Liver (tissue), 9 donors: ENCODE results near the gene GPR107. TPM values are rescaled to one million over a fixed set of nuclear protein-coding genes. Genes with fewer than 3 reads are reported as not detected.

ENCODE experiments used
- DNase-seq: peaks from one replicate; pipeline ENCODE4 v3.0.0-alpha.2; 2017; ENCODE audit warnings: low spot score
- H3K27ac ChIP-seq, 2 donors: one replicate each; pipeline ENCODE4 v1.7.0; 2013; ENCODE audit warnings: inconsistent platforms in 2 of 2, low read length in 2 of 2, control low read depth in 1 of 2, low read depth in 1 of 2, mild to moderate bottlenecking in 1 of 2
- H3K27me3 ChIP-seq, 4 donors: one replicate each; pipeline versions ENCODE4 v1.6.1 to v1.7.0; 2013; ENCODE audit warnings: low read length in 3 of 4, inconsistent platforms in 1 of 4, mild to moderate bottlenecking in 1 of 4, moderate library complexity in 1 of 4; ENCODE audit not compliant: control insufficient read depth in 4 of 4, insufficient read depth in 4 of 4
- H3K36me3 ChIP-seq, 4 donors: one replicate each; pipeline versions ENCODE4 v1.6.1 to v1.7.0; 2013; ENCODE audit warnings: low read length in 3 of 4, mild to moderate bottlenecking in 3 of 4, low read depth in 1 of 4, moderate library complexity in 1 of 4; ENCODE audit not compliant: control insufficient read depth in 4 of 4, insufficient read depth in 3 of 4
- H3K4me1 ChIP-seq, 4 donors: one replicate each; pipeline versions ENCODE4 v1.6.1 to v1.7.0; 2013; ENCODE audit warnings: low read length in 3 of 4, mild to moderate bottlenecking in 3 of 4, moderate library complexity in 1 of 4; ENCODE audit not compliant: control insufficient read depth in 4 of 4, insufficient read depth in 4 of 4
- H3K4me3 ChIP-seq, 3 donors: one replicate each; pipeline versions ENCODE4 v1.6.1 to v1.7.0; 2013; ENCODE audit warnings: low read length in 3 of 3, control low read depth in 1 of 3, low read depth in 1 of 3, mild to moderate bottlenecking in 1 of 3
- H3K9ac ChIP-seq, 2 donors: one replicate each; pipeline ENCODE4 v1.7.0; 2013; ENCODE audit warnings: low read length in 2 of 2, mild to moderate bottlenecking in 2 of 2, moderate library complexity in 2 of 2, control low read depth in 1 of 2, low read depth in 1 of 2
- H3K9me3 ChIP-seq, 4 donors: one replicate each; pipeline versions ENCODE4 v1.6.1 to v1.7.0; 2013; ENCODE audit warnings: low read length in 3 of 4; ENCODE audit not compliant: control insufficient read depth in 4 of 4
- EGR1 ChIP-seq, 2 donors: IDR thresholded peaks; 2 replicates each; pipeline ENCODE4 v1.6.1; 2016 to 2018; ENCODE audit warnings: antibody characterized with exemption in 2 of 2, low read depth in 2 of 2
- FOXA1 ChIP-seq: IDR thresholded peaks from 2 replicates; pipeline ENCODE4 v1.6.1; 2016; ENCODE audit warnings: antibody characterized with exemption
- FOXA2 ChIP-seq: IDR thresholded peaks from 2 replicates; pipeline ENCODE4 v1.6.1; 2016; ENCODE audit warnings: antibody characterized with exemption
- GABPA ChIP-seq, 2 donors: IDR thresholded peaks in 1 of 2; conservative IDR thresholded peaks in 1 of 2; 2 replicates each; pipeline ENCODE4 v1.6.1; 2016; ENCODE audit warnings: antibody characterized with exemption in 2 of 2, mild to moderate bottlenecking in 1 of 2, moderate library complexity in 1 of 2
- HNF4A ChIP-seq, 2 donors: conservative IDR thresholded peaks; 2 replicates each; pipeline ENCODE4 v1.6.1; 2016; ENCODE audit warnings: antibody characterized with exemption in 2 of 2, mild to moderate bottlenecking in 2 of 2
- HNF4G ChIP-seq: IDR thresholded peaks from 2 replicates; pipeline ENCODE4 v1.6.1; 2016; ENCODE audit warnings: antibody characterized with exemption
- JUND ChIP-seq, 2 donors: IDR thresholded peaks; 2 replicates each; pipeline ENCODE4 v1.6.1; 2016; ENCODE audit warnings: antibody characterized with exemption in 2 of 2
- NR2F2 ChIP-seq: IDR thresholded peaks from 2 replicates; pipeline ENCODE4 v1.6.1; 2016; ENCODE audit warnings: antibody characterized with exemption
- RAD21 ChIP-seq, 2 donors: IDR thresholded peaks; 2 replicates each; pipeline ENCODE4 v1.6.1; 2016; ENCODE audit warnings: antibody characterized with exemption in 2 of 2, mild to moderate bottlenecking in 2 of 2
- RXRA ChIP-seq, 2 donors: IDR thresholded peaks; 2 replicates each; pipeline ENCODE4 v1.6.1; 2017 to 2018; ENCODE audit warnings: antibody characterized with exemption in 2 of 2, mild to moderate bottlenecking in 1 of 2
- SP1 ChIP-seq: IDR thresholded peaks from 2 replicates; pipeline ENCODE4 v1.6.1; 2018; ENCODE audit warnings: antibody characterized with exemption, mild to moderate bottlenecking
- TAF1 ChIP-seq: conservative IDR thresholded peaks from 2 replicates; pipeline ENCODE4 v1.6.1; 2016; ENCODE audit warnings: antibody characterized with exemption, mild to moderate bottlenecking
- YY1 ChIP-seq: IDR thresholded peaks from 2 replicates; pipeline ENCODE4 v1.6.1; 2016; ENCODE audit warnings: antibody characterized with exemption, mild to moderate bottlenecking
- WGBS: extraction: QIAGEN DNeasy Blood & Tissue Kit; methylation state at CpG from one replicate; pipeline ENCODE4 v1.1.7; 2013; 5-methylcytosine and 5-hydroxymethylcytosine counted together
- polyA plus RNA-seq, 2 donors: library from polyadenylated mRNA; stranded (reverse) in 1 of 2; unstranded in 1 of 2; fragments of 200-250 nt in 1 of 2; fragments of >200 nt in 1 of 2; fragmentation: Nextera tagmentation in 1 of 2; extraction: Ambion mirVana in 1 of 2; gene quantifications; one replicate each; pipeline versions ENCODE4 v1.2.1 to v1.2.3, GENCODE V29; 2013 to 2015
- total RNA-seq, 2 donors: library from RNA; depleted of rRNA; stranded (reverse); fragments of >200 nt; gene quantifications; one replicate each; pipeline ENCODE4 v1.2.3, GENCODE V29; 2014
- TF ChIP-seq, protein P1 (sequence below): IDR thresholded peaks from 2 replicates; pipeline ENCODE4 v1.6.1; 2016; ENCODE audit warnings: antibody characterized with exemption
- TF ChIP-seq, protein P2 (sequence below): IDR thresholded peaks from 2 replicates; pipeline ENCODE4 v1.6.1; 2016; ENCODE audit warnings: antibody characterized with exemption
- TF ChIP-seq, protein P3 (sequence below): fragments of 150-350 bp; IDR thresholded peaks from 2 replicates; pipeline ENCODE4 v1.5.1; 2017; ENCODE audit warnings: improper control_type of control experiment, low read depth, low read length; ENCODE audit not compliant: missing input control
- TF ChIP-seq, protein P4 (sequence below): IDR thresholded peaks from 2 replicates; pipeline ENCODE4 v1.6.1; 2016; ENCODE audit warnings: antibody characterized with exemption, mild to moderate bottlenecking
- TF ChIP-seq, protein P5 (sequence below): IDR thresholded peaks from 2 replicates; pipeline ENCODE4 v1.6.1; 2016; ENCODE audit warnings: antibody characterized with exemption
- donor health status: healthy.
- donor health status: healthy.
- donor health status: healthy.
- donor health status: healthy.
- donor health status: healthy.

The GPR107 gene
- total and polyA plus RNA-seq, 4 donors, result 3.8 to 17.2 (median 11.4) TPM

DNA sequence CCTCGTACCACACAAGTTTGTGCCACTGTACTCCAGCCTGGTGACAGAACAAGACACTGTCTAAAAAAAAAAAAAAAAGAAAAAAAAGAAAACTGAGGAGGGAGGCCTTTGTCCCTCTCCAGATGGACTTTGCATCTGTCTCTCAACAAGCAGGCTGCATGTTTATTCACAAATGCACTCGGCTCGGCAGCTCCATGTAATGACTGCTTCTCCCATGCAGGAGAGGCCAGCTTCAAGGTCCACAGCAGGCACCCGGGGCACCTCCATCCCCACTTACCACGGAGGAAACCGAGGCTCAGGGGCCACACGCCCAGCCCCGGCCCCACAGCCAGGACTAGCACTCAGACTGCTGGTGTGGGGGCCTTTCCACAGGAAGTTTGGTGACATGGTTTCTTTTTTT lies 105.4 kb downstream of the GPR107 start:
- WGBS, result 33% methylated on average over 8 of the region's 8 CpGs
- Histone ChIP-seq H3K9ac (no peak overlapping the region), H3K27ac (no peak overlapping the region), H3K36me3 (no peaks in the 10 kb centered on the region), H3K4me3 (no peak overlapping the region), H3K9me3 (no peaks in the 10 kb centered on the region), H3K4me1 (peaks cover 1 to 7% (median 4%) of the 10 kb centered on the region in 4 donors), H3K27me3 (no peaks in the 10 kb centered on the region)
- no peak for DNase-seq
- TF ChIP-seq FOXA1 (no peak), HNF4A (conservative IDR thresholded peaks at IDR 0.05) (peak; percentile 88 to 89), JUND (IDR thresholded peaks at IDR 0.05) (no peak), TAF1 (no peak), EGR1 (IDR thresholded peaks at IDR 0.05; ENCODE audit: low read depth in 2 of 2) (no peak), HNF4G (peak; percentile 71), RAD21 (IDR thresholded peaks at IDR 0.05) (peak; percentile 21 to 29), GABPA (IDR thresholded peaks at IDR 0.05 in 1 of 2, conservative IDR thresholded peaks at IDR 0.05 in 1 of 2) (no peak), RXRA (IDR thresholded peaks at IDR 0.05) (peak in 1 of 2 donors; percentile 40), YY1 (no peak), FOXA2 (peak; percentile 49), SP1 (peak; percentile 67), NR2F2 (no peak)
- TF ChIP-seq, protein P1, sequence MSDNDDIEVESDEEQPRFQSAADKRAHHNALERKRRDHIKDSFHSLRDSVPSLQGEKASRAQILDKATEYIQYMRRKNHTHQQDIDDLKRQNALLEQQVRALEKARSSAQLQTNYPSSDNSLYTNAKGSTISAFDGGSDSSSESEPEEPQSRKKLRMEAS, result no peak
- TF ChIP-seq, protein P2, sequence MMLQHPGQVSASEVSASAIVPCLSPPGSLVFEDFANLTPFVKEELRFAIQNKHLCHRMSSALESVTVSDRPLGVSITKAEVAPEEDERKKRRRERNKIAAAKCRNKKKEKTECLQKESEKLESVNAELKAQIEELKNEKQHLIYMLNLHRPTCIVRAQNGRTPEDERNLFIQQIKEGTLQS, result no peak
- TF ChIP-seq, protein P3, sequence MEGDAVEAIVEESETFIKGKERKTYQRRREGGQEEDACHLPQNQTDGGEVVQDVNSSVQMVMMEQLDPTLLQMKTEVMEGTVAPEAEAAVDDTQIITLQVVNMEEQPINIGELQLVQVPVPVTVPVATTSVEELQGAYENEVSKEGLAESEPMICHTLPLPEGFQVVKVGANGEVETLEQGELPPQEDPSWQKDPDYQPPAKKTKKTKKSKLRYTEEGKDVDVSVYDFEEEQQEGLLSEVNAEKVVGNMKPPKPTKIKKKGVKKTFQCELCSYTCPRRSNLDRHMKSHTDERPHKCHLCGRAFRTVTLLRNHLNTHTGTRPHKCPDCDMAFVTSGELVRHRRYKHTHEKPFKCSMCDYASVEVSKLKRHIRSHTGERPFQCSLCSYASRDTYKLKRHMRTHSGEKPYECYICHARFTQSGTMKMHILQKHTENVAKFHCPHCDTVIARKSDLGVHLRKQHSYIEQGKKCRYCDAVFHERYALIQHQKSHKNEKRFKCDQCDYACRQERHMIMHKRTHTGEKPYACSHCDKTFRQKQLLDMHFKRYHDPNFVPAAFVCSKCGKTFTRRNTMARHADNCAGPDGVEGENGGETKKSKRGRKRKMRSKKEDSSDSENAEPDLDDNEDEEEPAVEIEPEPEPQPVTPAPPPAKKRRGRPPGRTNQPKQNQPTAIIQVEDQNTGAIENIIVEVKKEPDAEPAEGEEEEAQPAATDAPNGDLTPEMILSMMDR, result no peak
- TF ChIP-seq, protein P4, sequence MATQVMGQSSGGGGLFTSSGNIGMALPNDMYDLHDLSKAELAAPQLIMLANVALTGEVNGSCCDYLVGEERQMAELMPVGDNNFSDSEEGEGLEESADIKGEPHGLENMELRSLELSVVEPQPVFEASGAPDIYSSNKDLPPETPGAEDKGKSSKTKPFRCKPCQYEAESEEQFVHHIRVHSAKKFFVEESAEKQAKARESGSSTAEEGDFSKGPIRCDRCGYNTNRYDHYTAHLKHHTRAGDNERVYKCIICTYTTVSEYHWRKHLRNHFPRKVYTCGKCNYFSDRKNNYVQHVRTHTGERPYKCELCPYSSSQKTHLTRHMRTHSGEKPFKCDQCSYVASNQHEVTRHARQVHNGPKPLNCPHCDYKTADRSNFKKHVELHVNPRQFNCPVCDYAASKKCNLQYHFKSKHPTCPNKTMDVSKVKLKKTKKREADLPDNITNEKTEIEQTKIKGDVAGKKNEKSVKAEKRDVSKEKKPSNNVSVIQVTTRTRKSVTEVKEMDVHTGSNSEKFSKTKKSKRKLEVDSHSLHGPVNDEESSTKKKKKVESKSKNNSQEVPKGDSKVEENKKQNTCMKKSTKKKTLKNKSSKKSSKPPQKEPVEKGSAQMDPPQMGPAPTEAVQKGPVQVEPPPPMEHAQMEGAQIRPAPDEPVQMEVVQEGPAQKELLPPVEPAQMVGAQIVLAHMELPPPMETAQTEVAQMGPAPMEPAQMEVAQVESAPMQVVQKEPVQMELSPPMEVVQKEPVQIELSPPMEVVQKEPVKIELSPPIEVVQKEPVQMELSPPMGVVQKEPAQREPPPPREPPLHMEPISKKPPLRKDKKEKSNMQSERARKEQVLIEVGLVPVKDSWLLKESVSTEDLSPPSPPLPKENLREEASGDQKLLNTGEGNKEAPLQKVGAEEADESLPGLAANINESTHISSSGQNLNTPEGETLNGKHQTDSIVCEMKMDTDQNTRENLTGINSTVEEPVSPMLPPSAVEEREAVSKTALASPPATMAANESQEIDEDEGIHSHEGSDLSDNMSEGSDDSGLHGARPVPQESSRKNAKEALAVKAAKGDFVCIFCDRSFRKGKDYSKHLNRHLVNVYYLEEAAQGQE, result peak; percentile 38
- TF ChIP-seq, protein P5, sequence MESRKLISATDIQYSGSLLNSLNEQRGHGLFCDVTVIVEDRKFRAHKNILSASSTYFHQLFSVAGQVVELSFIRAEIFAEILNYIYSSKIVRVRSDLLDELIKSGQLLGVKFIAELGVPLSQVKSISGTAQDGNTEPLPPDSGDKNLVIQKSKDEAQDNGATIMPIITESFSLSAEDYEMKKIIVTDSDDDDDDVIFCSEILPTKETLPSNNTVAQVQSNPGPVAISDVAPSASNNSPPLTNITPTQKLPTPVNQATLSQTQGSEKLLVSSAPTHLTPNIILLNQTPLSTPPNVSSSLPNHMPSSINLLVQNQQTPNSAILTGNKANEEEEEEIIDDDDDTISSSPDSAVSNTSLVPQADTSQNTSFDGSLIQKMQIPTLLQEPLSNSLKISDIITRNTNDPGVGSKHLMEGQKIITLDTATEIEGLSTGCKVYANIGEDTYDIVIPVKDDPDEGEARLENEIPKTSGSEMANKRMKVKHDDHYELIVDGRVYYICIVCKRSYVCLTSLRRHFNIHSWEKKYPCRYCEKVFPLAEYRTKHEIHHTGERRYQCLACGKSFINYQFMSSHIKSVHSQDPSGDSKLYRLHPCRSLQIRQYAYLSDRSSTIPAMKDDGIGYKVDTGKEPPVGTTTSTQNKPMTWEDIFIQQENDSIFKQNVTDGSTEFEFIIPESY, result no peak
